Gastroesophageal sphincter (tissue), 4 donors: ENCODE results near the gene ATP2B2. TPM values are rescaled to one million over a fixed set of nuclear protein-coding genes. Genes with fewer than 3 reads are reported as not detected.

ENCODE experiments used
- ATAC-seq: fragments of 150-250 bp; one replicate; pipeline ENCODE4 v1.9.1; 2016; ENCODE audit warnings: mild to moderate bottlenecking, moderate library complexity
- H3K27ac ChIP-seq, 4 donors: fragments of 200-600 bp; sonication (generic) in 3 of 4; 1 replicate in 3 of 4; 2 replicates in 1 of 4; pipeline ENCODE4 v1.5.1; 2016 to 2019
- H3K27me3 ChIP-seq: fragments of 200-600 bp; sonication (generic); one replicate; pipeline ENCODE4 v1.5.1; 2019
- H3K36me3 ChIP-seq, 2 donors: fragments of 200-600 bp; sonication (generic); one replicate each; pipeline ENCODE4 v1.5.1; 2019; ENCODE audit warnings: control low read depth in 1 of 2
- H3K4me1 ChIP-seq, 3 donors: fragments of 200-600 bp; sonication (generic); 1 replicate in 2 of 3; 2 replicates in 1 of 3; pipeline ENCODE4 v1.5.1; 2016 to 2019; ENCODE audit warnings: control low read depth in 2 of 3
- H3K4me3 ChIP-seq, 2 donors: fragments of 200-600 bp; sonication (generic); one replicate each; pipeline ENCODE4 v1.5.1; 2019; ENCODE audit warnings: mild to moderate bottlenecking in 1 of 2, moderate library complexity in 1 of 2
- H3K9me3 ChIP-seq, 3 donors: fragments of 200-600 bp; sonication (generic); one replicate each; pipeline ENCODE4 v1.5.1; 2017 to 2019; ENCODE audit warnings: control low read depth in 2 of 3
- CTCF ChIP-seq, 4 experiments: fragments of 200-600 bp in 2 of 4; fragments of 450-650 bp in 2 of 4; sonication (generic) in 1 of 4; IDR thresholded peaks; one replicate each; pipeline ENCODE4 v1.5.1; 2017 to 2019; ENCODE audit warnings: antibody characterized with exemption in 4 of 4, mild to moderate bottlenecking in 2 of 4, moderate library complexity in 2 of 4
- EP300 ChIP-seq: sonication (generic); formaldehyde crosslinking; IDR thresholded peaks from one replicate; pipeline ENCODE4 v1.6.1; 2017; ENCODE audit warnings: antibody characterized with exemption, mild to moderate bottlenecking
- POLR2A ChIP-seq, 2 donors: fragments of 450-650 bp; IDR thresholded peaks; one replicate each; pipeline ENCODE4 v1.6.1; 2017; ENCODE audit warnings: antibody characterized with exemption in 2 of 2, mild to moderate bottlenecking in 2 of 2, moderate library complexity in 1 of 2
- POLR2AphosphoS5 ChIP-seq: sonication (generic); formaldehyde crosslinking; IDR thresholded peaks from one replicate; pipeline ENCODE4 v1.6.1; 2017; ENCODE audit warnings: antibody characterized with exemption
- WGBS, 2 donors: methylation state at CpG; one replicate each; pipeline ENCODE4 v1.1.5; 2018; ENCODE audit warnings: low coverage in 1 of 2; 5-methylcytosine and 5-hydroxymethylcytosine counted together
- total RNA-seq, 4 donors: library from RNA; depleted of rRNA; stranded (reverse); fragments of >200 nt; gene quantifications; one replicate each; pipeline ENCODE4 v1.1.0, GENCODE V29; 2016

Gene ATP2B2
- total RNA-seq, 4 donors from 2014 or later, result 0.13 to 0.30 (median 0.27) TPM; not detected in 1

GRCh38 chr3:10312391-10312790, 193.0 kb downstream of the ATP2B2 start:
- Histone ChIP-seq H3K9me3 (no peaks in the 10 kb centered on the region), H3K4me1 (no peaks in the 10 kb centered on the region), H3K27ac (no peak overlapping the region), H3K4me3 (no peak overlapping the region), H3K27me3 (no peaks in the 10 kb centered on the region), H3K36me3 (peaks cover 0 to 94% of the 10 kb centered on the region in 2 donors)
- TF ChIP-seq CTCF (IDR thresholded peaks at IDR 0.05) (no peak), POLR2A (IDR thresholded peaks at IDR 0.05) (no peak), EP300 (no peak), POLR2AphosphoS5 (no peak)
- 81 to 83% methylated on average over 2 to 5 of the region's 10 CpGs for WGBS, 2 donors
- no peak for ATAC-seq

DNA sequence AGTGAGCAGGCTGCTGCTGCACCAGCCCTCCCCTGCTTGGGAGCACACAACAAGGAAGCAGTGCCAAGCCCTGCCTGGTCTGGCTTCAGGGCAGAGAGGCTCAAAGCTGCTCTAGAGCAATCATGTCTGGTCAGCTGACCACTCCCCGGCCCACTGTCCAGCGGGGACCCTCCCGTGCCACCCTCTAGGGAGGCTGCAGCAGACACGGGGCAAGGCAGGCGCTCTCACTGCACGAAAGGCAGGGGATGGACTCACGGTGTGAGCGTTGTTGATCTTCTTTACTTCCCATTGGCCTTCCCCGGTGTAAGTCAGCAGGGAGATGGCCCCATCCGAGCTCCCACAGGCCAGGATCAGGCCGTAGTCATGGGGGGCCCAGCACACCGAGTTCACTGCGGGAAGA, 193.7 kb downstream of the ATP2B2 start:
- no CpG with 5 or more reads among the region's 13 CpGs for WGBS, 2 donors
- Histone ChIP-seq H3K4me3 (no peak overlapping the region), H3K36me3 (peaks cover 0 to 94% of the 10 kb centered on the region in 2 donors), H3K4me1 (no peaks in the 10 kb centered on the region), H3K9me3 (no peaks in the 10 kb centered on the region), H3K27ac (no peak overlapping the region), H3K27me3 (no peaks in the 10 kb centered on the region)
- TF ChIP-seq POLR2AphosphoS5, result no peak
- TF ChIP-seq EP300, result no peak
- no peak for TF ChIP-seq POLR2A (IDR thresholded peaks at IDR 0.05)
- no peak for TF ChIP-seq CTCF (IDR thresholded peaks at IDR 0.05)
- ATAC-seq, result no peak

GRCh38 chr3:10310578-10310977, 194.8 kb downstream of the ATP2B2 start:
- peaks cover 0 to 94% of the 10 kb centered on the region in 2 donors for H3K36me3 ChIP-seq
- ATAC-seq, result no peak
- 79 to 82% methylated on average over 2 of the region's 2 CpGs for WGBS, 2 donors

GRCh38 chr3:10309736-10310135, 195.7 kb downstream of the ATP2B2 start:
- Histone ChIP-seq H3K36me3 (peaks cover 0 to 94% of the 10 kb centered on the region in 2 donors), H3K4me1 (no peaks in the 10 kb centered on the region), H3K4me3 (no peak overlapping the region), H3K9me3 (no peaks in the 10 kb centered on the region), H3K27ac (no peak overlapping the region), H3K27me3 (no peaks in the 10 kb centered on the region)
- TF ChIP-seq CTCF (IDR thresholded peaks at IDR 0.05) (no peak), POLR2AphosphoS5 (no peak), EP300 (no peak), POLR2A (IDR thresholded peaks at IDR 0.05) (no peak)
- 60 to 72% methylated on average over 2 to 4 of the region's 4 CpGs for WGBS, 2 donors
- ATAC-seq, result no peak

More at GRCh38 chr3:10310578-10310977, 194.8 kb downstream of the ATP2B2 start:
- no peaks in the 10 kb centered on the region for H3K4me1 ChIP-seq
- no peak overlapping the region for H3K27ac ChIP-seq
- TF ChIP-seq CTCF (IDR thresholded peaks at IDR 0.05), result no peak
- no peak for TF ChIP-seq POLR2AphosphoS5
- TF ChIP-seq POLR2A (IDR thresholded peaks at IDR 0.05), result no peak
- no peak for TF ChIP-seq EP300
- H3K27me3 ChIP-seq, result no peaks in the 10 kb centered on the region
- H3K9me3 ChIP-seq, result no peaks in the 10 kb centered on the region
- no peak overlapping the region for H3K4me3 ChIP-seq

GRCh38 chr3:10308678-10309077, 196.7 kb downstream of the ATP2B2 start:
- Histone ChIP-seq H3K9me3 (no peaks in the 10 kb centered on the region), H3K27ac (no peak overlapping the region), H3K27me3 (no peaks in the 10 kb centered on the region), H3K4me1 (no peaks in the 10 kb centered on the region), H3K4me3 (no peak overlapping the region), H3K36me3 (peaks cover 0 to 94% of the 10 kb centered on the region in 2 donors)
- ATAC-seq, result no peak
- TF ChIP-seq POLR2A (IDR thresholded peaks at IDR 0.05) (no peak), CTCF (IDR thresholded peaks at IDR 0.05) (no peak), POLR2AphosphoS5 (no peak), EP300 (no peak)
- WGBS, 2 donors, result 92 to 97% methylated on average over 5 to 6 of the region's 7 CpGs
